GM12878 (cell line): ENCODE measurements around the gene TGIF2. TPM values are rescaled to one million over a fixed set of nuclear protein-coding genes. Genes with fewer than 3 reads are reported as not detected.
A peak's percentile ranks its signal among the peaks of the same experiment; 100 is the strongest.

ENCODE experiments used
- ATAC-seq: fragments of 200-7000 bp; cut with Tn5 transposase; 3 replicates; pipeline ENCODE4 v1.9.1; 2020; ENCODE audit warnings: mild to moderate bottlenecking, moderate library complexity
- BruUV-seq: library from RNA; stranded (reverse); fragments of 400-500 nt; replicated peaks from 2 replicates; lab custom pipeline; 2021; lab: Mats Ljungman, UMichigan
- CTCF ChIA-PET: fragments of 300-600 bp; sonication (Branson Sonifier 250); formaldehyde crosslinking; extraction: SDS; loops from one replicate; lab custom pipeline; 2021; ENCODE audit warnings: inconsistent platforms; lab: Yijun Ruan, JAX
- POLR2A ChIA-PET: fragments of 350-600 bp; formaldehyde crosslinking; extraction: SDS; loops from one replicate; lab custom pipeline; 2021; ENCODE audit warnings: inconsistent platforms; lab: Charles Lee
- RAD21 ChIA-PET: fragments of 300-600 bp; sonication (Branson Sonifier 250); formaldehyde crosslinking; loops from one replicate; lab custom pipeline; 2023; ENCODE audit warnings: antibody characterized with exemption; ENCODE audit not compliant: unreplicated experiment; lab: Charles Lee
- SMC1A ChIA-PET: fragments of 300-600 bp; sonication (Branson Sonifier 250); formaldehyde crosslinking; loops from one replicate; lab custom pipeline; 2023; ENCODE audit not compliant: unreplicated experiment, uncharacterized antibody; lab: Charles Lee
- DNase-seq: peaks from one replicate; pipeline ENCODE4 v3.0.0-alpha.2; 2011; ENCODE audit warnings: low read depth, low spot score
- FAIRE-seq: peaks from 3 replicates; lab custom pipeline; 2011; peaks lifted over from hg19 to GRCh38; lab: Jason Lieb, UNC
- H2AFZ ChIP-seq: 2 replicates; pipeline ENCODE4 v1.6.0; 2011; ENCODE audit warnings: low read depth, low read length, control low read depth; ENCODE audit not compliant: control insufficient read depth
- H3K27ac ChIP-seq: 2 replicates; pipeline ENCODE4 v1.5.1; 2011; ENCODE audit warnings: control low read depth; ENCODE audit not compliant: control insufficient read depth, insufficient read depth
- H3K27me3 ChIP-seq, 2 experiments: replicated peaks in 1 of 2; 2 replicates each; pipeline versions ENCODE4 v1.6.0 to v1.6.1; 2011; ENCODE audit warnings: low read length in 1 of 2; ENCODE audit not compliant: control insufficient read depth in 2 of 2, insufficient read depth in 2 of 2
- H3K36me3 ChIP-seq, 2 experiments: 2 replicates each; pipeline ENCODE4 v1.5.1; 2011; ENCODE audit warnings: low read length in 1 of 2; ENCODE audit not compliant: control insufficient read depth in 2 of 2, insufficient read depth in 2 of 2
- H3K4me1 ChIP-seq: 2 replicates; pipeline ENCODE4 v1.6.1; 2011; ENCODE audit warnings: mild to moderate bottlenecking, low read length, moderate library complexity, mixed read lengths; ENCODE audit not compliant: control insufficient read depth, insufficient read depth
- H3K4me2 ChIP-seq: 2 replicates; pipeline ENCODE4 v1.6.0; 2011; ENCODE audit warnings: control low read depth; ENCODE audit not compliant: control insufficient read depth, insufficient read depth
- H3K4me3 ChIP-seq: fragments of 200-600 bp; sonication (generic); 2 replicates; pipeline ENCODE4 v1.5.1; 2016
- H3K79me2 ChIP-seq: 2 replicates; pipeline ENCODE4 v1.6.0; 2011; ENCODE audit warnings: low read length; ENCODE audit not compliant: control insufficient read depth, insufficient read depth
- H3K9ac ChIP-seq: 2 replicates; pipeline ENCODE4 v1.8.0; 2011; ENCODE audit warnings: low read length, control low read depth, mixed read lengths; ENCODE audit not compliant: control insufficient read depth, insufficient read depth
- H3K9me3 ChIP-seq: replicated peaks from 3 replicates; pipeline ENCODE4 v1.5.1; 2011; ENCODE audit warnings: mild to moderate bottlenecking, low read length; ENCODE audit not compliant: control insufficient read depth, insufficient read depth
- H4K20me1 ChIP-seq: 2 replicates; pipeline ENCODE4 v1.6.0; 2011; ENCODE audit not compliant: control insufficient read depth, insufficient read depth
- DPF2 ChIP-seq: fragments of 450-650 bp; IDR thresholded peaks from 2 replicates; pipeline ENCODE4 v1.6.1; 2017; ENCODE audit warnings: mild to moderate bottlenecking
- POLR2A ChIP-seq: IDR thresholded peaks from 2 replicates; pipeline ENCODE4 v1.6.1; 2011; ENCODE audit warnings: low read depth, mild to moderate bottlenecking, low read length
- POLR2AphosphoS5 ChIP-seq: IDR thresholded peaks from 2 replicates; pipeline ENCODE4 v1.6.1; 2011; ENCODE audit warnings: mild to moderate bottlenecking, low read length, inconsistent platforms
- WGBS: methylation state at CpG from one replicate; pipeline ENCODE4 v1.1.6; 2016; ENCODE audit warnings: low lambda C conversion rate; ENCODE audit not compliant: insufficient replicate concordance, insufficient coverage; ENCODE audit errors: missing lambda C conversion rate; 5-methylcytosine and 5-hydroxymethylcytosine counted together
- in situ Hi-C: fragments of 300-500 bp; cut with MboI; formaldehyde crosslinking; loops from 9 replicates; pipeline ENCODE4 v1.14.3; 2018; ENCODE audit warnings: mixed read lengths
- intact Hi-C: fragments of 100-400 bp; cut with micrococcal nuclease; formaldehyde crosslinking; loops from one replicate; pipeline ENCODE4 v1.14.2; 2022; ENCODE audit not compliant: unreplicated experiment
- polyA plus RNA-seq, 11 experiments: library from polyadenylated mRNA; depleted of rRNA in 4 of 11; unstranded in 6 of 11; stranded (reverse) in 5 of 11; fragments of >200 nt; fragmentation: Nextera tagmentation in 4 of 11; fragmentation: Illumina TruSeq in 1 of 11; extraction: Ambion mirVana in 4 of 11; extraction: Trizol in 1 of 11; gene quantifications; 1 replicate in 1 of 11; 2 replicates in 10 of 11; pipeline versions ENCODE4 v1.2.1 to v1.2.3, GENCODE V29; 2011 to 2016; ENCODE audit warnings: inconsistent platforms in 2 of 11, missing spikeins in 2 of 11, low read depth in 1 of 11
- total RNA-seq, 4 experiments: library from RNA; depleted of rRNA in 3 of 4; stranded (reverse); fragments of >200 nt in 3 of 4; fragmentation: Illumina TruSeq in 1 of 4; extraction: Trizol in 1 of 4; gene quantifications; 2 replicates each; pipeline versions ENCODE4 v1.2.1 to v1.2.3, GENCODE V29; 2013 to 2021
- TF ChIP-seq, protein P1 (sequence below): fragments of 450-650 bp; IDR thresholded peaks from 2 replicates; pipeline ENCODE4 v1.6.1; 2016; ENCODE audit warnings: mild to moderate bottlenecking

Gene TGIF2
- total and polyA plus RNA-seq, 10 of the 15 experiments (the other 5 are each of a cell fraction or from before 2014, with no cell fraction given): 13.1 to 47.1 (median 36.6) TPM

DNA sequence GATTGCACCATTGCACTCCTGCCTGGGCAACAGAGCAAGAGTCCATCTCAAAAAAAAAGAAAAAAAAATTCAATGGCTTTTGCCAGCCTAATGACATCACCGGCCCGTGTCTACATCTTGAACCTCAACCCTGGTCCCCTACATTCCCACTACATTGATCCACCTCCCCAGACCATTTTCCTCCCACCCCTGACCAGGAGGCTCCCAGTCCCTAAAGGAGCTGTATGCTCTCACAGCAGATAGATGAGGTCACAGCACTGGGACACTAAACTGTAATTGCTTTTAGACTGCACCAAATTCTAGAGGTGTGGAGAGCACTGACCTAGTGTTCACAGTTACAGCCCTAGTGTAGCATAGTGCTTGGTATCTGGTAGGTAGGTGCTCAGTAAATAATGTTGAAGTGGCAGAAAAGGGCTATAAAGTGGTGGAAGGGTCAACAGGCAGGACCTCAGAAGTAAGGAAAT lies 10.7 kb downstream of the TGIF2 start:
- BruUV-seq: no TSS peak
- H3K4me3 ChIP-seq: no peak overlapping the region
- POLR2A ChIA-PET: interaction anchor here (0.5 to 2.8 kb wide), 4 partner anchors 10 to 814 kb away, joined by 4 to 15 read pairs (median 8); partner anchors contain the start of gene RAB5IF
- no peak overlapping the region for H3K4me2 ChIP-seq
- H4K20me1 ChIP-seq: no peaks in the 10 kb centered on the region
- H3K4me1 ChIP-seq: peaks cover 5% of the 10 kb centered on the region
- no peaks in the 10 kb centered on the region for H3K27me3 ChIP-seq
- no peak overlapping the region for H2AFZ ChIP-seq
- H3K27ac ChIP-seq: no peak overlapping the region
- FAIRE-seq (no peak), ATAC-seq (no peak), DNase-seq (no peak)
- RAD21 ChIA-PET: interaction anchor here (2.2 kb wide), 1 partner anchor 21 kb away, joined by 7 read pairs; the partner anchor contains the start of gene RAB5IF
- H3K36me3 ChIP-seq: peaks cover 20 to 28% of the 10 kb centered on the region in 2 experiments; a peak in 3 of 4 replicates
- H3K9me3 ChIP-seq: no peaks in the 10 kb centered on the region; the same call in 2 of the 3 replicates
- CTCF ChIA-PET: interaction anchor here (0.8 to 2.0 kb wide), 2 partner anchors 12 to 20 kb away, joined by 3 to 5 read pairs; no protein-coding TSS in a partner anchor
- TF ChIP-seq, protein P1, sequence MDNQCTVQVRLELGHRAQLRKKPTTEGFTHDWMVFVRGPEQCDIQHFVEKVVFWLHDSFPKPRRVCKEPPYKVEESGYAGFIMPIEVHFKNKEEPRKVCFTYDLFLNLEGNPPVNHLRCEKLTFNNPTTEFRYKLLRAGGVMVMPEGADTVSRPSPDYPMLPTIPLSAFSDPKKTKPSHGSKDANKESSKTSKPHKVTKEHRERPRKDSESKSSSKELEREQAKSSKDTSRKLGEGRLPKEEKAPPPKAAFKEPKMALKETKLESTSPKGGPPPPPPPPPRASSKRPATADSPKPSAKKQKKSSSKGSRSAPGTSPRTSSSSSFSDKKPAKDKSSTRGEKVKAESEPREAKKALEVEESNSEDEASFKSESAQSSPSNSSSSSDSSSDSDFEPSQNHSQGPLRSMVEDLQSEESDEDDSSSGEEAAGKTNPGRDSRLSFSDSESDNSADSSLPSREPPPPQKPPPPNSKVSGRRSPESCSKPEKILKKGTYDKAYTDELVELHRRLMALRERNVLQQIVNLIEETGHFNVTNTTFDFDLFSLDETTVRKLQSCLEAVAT: no peak
- TF ChIP-seq POLR2AphosphoS5: peak; percentile 30; the same call in 1 of the 2 replicates
- TF ChIP-seq DPF2: no peak
- peak; percentile 45 for TF ChIP-seq POLR2A
- intact Hi-C loops (no loop called here), in situ Hi-C loops (no loop called here)
- H3K79me2 ChIP-seq: peaks cover 4% of the 10 kb centered on the region
- no peak overlapping the region for H3K9ac ChIP-seq
- WGBS: 100% methylated on average over 2 of the region's 2 CpGs
- SMC1A ChIA-PET: interaction anchor here (1.2 to 3.0 kb wide), 3 partner anchors 10 to 21 kb away, joined by 3 to 12 read pairs (median 7); partner anchors contain the start of genes RAB5IF and TGIF2
